ENCODE results near the gene BAG1.

The BAG1 gene

DNA sequence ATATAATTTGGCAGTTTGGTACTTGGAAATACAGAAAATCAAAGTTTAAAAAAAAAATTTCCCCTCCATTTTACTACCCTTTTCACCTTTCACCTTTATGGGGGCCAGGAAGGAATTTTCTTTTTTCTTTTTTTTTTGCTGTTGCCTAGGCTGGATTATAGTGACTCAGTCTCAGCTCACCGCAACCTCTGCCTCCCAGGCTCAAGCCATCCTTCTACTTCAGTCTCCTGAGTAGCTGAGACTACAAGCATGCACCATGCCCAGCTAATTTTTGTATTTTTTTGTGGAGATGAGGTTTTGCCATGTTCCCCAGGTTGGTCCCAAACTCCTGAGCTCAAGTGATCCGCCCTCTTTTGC, 9.4 kb upstream of the BAG1 start:
- Histone ChIP-seq H3K27me3 (ENCODE audit: low read depth, low read length) (no peaks in the 10 kb centered on the region), H3K4me3 (ENCODE audit: low read depth in 1 of 2, low read length in 2 of 2) (no peak overlapping the region), H3K27ac (ENCODE audit: low read length) (no peak overlapping the region), H3K4me1 (ENCODE audit: control insufficient read depth in 1 of 2, insufficient read depth in 2 of 2, low read length in 2 of 2) (no peaks in the 10 kb centered on the region), H3K9me3 (ENCODE audit: control insufficient read depth in 1 of 2, low read length in 2 of 2) (no peaks in the 10 kb centered on the region), H3K36me3 (ENCODE audit: control insufficient read depth in 1 of 2, insufficient read depth in 2 of 2, low read length in 2 of 2) (peaks cover 57 to 81% of the 10 kb centered on the region in 2 donors)

DNA sequence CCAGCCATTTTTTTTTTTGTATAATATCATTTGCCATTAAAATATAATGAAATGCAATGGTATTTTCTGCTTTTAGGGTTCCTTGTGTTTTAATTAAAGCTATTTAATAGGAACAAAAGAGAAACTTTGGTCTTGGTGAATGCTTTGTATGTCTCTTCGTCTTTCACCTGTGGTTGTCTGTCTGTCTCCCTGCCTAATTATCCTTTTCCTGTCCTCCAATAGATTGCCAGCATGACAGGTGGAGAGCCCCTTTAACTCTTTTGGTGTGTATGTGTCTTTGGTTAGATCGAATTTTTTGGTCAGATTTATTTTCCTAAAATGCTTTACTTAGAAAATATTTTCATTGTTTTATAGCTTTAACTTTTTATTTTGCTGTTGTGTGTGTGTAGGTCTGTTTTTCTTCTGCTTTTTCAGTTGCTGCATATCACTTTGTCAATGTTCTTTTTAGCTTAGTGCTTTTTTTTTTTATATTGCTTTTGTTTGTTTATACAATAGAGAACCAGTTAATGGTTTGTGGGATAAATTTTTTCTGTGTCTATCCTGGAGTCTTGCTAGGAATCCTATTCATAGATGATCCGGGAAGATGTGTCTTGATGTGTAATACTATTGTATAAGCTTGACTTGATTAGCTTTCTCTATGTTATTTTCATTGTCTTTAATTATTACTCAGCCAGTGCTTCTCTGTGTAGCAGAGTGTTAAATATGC, 8.9 kb upstream of the BAG1 start:
- H3K36me3 ChIP-seq (ENCODE audit: control insufficient read depth in 1 of 2, insufficient read depth in 2 of 2, low read length in 2 of 2) = peaks cover 52 to 76% of the 10 kb centered on the region in 2 donors

DNA sequence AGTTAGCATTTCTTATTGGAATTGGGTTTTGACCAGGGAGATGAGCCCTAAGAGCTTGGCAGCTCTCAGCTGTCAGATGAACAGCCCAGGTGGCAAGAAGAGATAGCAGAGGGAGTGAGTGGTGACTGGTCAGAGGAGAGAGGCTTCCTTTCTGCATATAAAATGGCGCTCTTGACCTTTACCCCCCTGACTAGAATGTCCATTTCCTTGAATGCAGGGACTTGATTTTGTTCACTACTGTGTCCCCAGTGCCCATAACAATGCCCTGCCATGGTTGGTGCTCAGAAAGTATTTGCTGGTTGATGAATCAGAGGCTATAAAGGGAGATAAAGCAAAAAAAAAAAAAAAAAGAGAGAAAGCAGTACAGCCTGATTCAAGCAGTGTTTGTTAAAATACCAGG, 7.6 kb upstream of the BAG1 start:
- Histone ChIP-seq H3K4me3 (ENCODE audit: low read depth in 1 of 2, low read length in 2 of 2) (no peak overlapping the region), H3K4me1 (ENCODE audit: control insufficient read depth in 1 of 2, insufficient read depth in 2 of 2, low read length in 2 of 2) (no peaks in the 10 kb centered on the region), H3K27ac (ENCODE audit: low read length) (no peak overlapping the region), H3K27me3 (ENCODE audit: low read depth, low read length) (no peaks in the 10 kb centered on the region), H3K36me3 (ENCODE audit: control insufficient read depth in 1 of 2, insufficient read depth in 2 of 2, low read length in 2 of 2) (peaks cover 47 to 64% of the 10 kb centered on the region in 2 donors), H3K9me3 (ENCODE audit: control insufficient read depth in 1 of 2, low read length in 2 of 2) (no peaks in the 10 kb centered on the region)

More for the DNA sequence above, 8.9 kb upstream of the BAG1 start:
- no peaks in the 10 kb centered on the region for H3K9me3 ChIP-seq (ENCODE audit: control insufficient read depth in 1 of 2, low read length in 2 of 2)
- H3K27ac ChIP-seq (ENCODE audit: low read length) = no peak overlapping the region
- no peaks in the 10 kb centered on the region for H3K4me1 ChIP-seq (ENCODE audit: control insufficient read depth in 1 of 2, insufficient read depth in 2 of 2, low read length in 2 of 2)
- H3K27me3 ChIP-seq (ENCODE audit: low read depth, low read length) = no peaks in the 10 kb centered on the region
- H3K4me3 ChIP-seq (ENCODE audit: low read depth in 1 of 2, low read length in 2 of 2) = no peak overlapping the region

DNA sequence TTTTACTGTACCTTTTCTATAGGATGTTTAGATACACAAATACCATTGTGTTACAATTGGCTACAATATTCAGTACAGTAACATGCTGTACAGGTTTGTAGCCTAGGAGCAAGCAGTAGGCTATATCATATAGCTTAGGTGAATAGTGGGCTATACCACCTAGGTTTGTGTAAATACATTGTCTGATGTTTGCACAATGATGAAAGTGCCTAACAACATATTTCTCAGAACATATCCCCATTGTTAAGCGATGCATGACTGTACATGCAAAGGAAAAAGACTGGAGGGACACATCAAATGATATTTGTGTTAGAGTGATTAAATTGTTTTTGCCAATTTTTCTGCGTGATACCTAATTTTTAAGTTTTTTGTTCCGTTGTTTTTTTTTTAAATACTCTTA, 5.6 kb upstream of the BAG1 start:
- Histone ChIP-seq H3K36me3 (ENCODE audit: control insufficient read depth in 1 of 2, insufficient read depth in 2 of 2, low read length in 2 of 2) (peaks cover 41 to 55% of the 10 kb centered on the region in 2 donors), H3K27ac (ENCODE audit: low read length) (no peak overlapping the region)

DNA sequence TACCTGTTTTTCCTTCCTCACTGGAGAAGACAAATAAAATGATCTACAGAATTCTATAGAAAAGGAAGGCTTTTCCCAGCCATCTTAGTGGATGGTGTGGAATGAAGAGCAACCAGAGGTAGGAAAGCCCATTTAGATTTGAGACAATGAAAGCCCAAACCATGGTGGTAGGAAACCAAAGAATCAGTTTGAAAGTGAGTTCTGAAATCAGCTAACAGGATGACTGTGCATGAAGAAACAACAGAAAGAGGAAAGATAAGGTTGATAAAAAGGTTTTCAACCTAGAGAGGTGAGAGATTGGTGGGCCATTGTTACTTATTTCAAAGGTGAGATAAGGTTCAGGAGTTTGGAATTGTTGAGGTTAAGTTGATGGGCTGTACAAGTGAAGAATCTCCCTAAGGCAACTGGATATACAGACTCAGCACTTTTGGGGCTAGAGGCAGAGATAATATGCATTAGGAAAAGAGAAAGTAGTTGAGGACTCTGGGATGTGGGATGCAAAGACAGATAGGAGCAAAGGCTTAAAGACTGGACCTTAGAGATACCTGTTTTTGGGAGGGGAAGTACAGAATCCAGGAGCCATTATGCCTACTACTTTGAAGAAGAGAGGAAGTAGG, 2.8 kb upstream of the BAG1 start:
- no peak overlapping the region for H3K27ac ChIP-seq (ENCODE audit: low read length)
- no peaks in the 10 kb centered on the region for H3K9me3 ChIP-seq (ENCODE audit: control insufficient read depth in 1 of 2, low read length in 2 of 2)
- peaks cover 34 to 36% of the 10 kb centered on the region in 2 donors for H3K36me3 ChIP-seq (ENCODE audit: control insufficient read depth in 1 of 2, insufficient read depth in 2 of 2, low read length in 2 of 2)
- no peaks in the 10 kb centered on the region for H3K27me3 ChIP-seq (ENCODE audit: low read depth, low read length)
- peaks cover 7 to 24% of the 10 kb centered on the region in 2 donors for H3K4me1 ChIP-seq (ENCODE audit: control insufficient read depth in 1 of 2, insufficient read depth in 2 of 2, low read length in 2 of 2)
- no peak overlapping the region for H3K4me3 ChIP-seq (ENCODE audit: low read depth in 1 of 2, low read length in 2 of 2)

More for the DNA sequence above, 5.6 kb upstream of the BAG1 start:
- Histone ChIP-seq H3K9me3 (ENCODE audit: control insufficient read depth in 1 of 2, low read length in 2 of 2) (no peaks in the 10 kb centered on the region), H3K27me3 (ENCODE audit: low read depth, low read length) (no peaks in the 10 kb centered on the region), H3K4me1 (ENCODE audit: control insufficient read depth in 1 of 2, insufficient read depth in 2 of 2, low read length in 2 of 2) (peaks cover 7 to 15% of the 10 kb centered on the region in 2 donors), H3K4me3 (ENCODE audit: low read depth in 1 of 2, low read length in 2 of 2) (no peak overlapping the region)

DNA sequence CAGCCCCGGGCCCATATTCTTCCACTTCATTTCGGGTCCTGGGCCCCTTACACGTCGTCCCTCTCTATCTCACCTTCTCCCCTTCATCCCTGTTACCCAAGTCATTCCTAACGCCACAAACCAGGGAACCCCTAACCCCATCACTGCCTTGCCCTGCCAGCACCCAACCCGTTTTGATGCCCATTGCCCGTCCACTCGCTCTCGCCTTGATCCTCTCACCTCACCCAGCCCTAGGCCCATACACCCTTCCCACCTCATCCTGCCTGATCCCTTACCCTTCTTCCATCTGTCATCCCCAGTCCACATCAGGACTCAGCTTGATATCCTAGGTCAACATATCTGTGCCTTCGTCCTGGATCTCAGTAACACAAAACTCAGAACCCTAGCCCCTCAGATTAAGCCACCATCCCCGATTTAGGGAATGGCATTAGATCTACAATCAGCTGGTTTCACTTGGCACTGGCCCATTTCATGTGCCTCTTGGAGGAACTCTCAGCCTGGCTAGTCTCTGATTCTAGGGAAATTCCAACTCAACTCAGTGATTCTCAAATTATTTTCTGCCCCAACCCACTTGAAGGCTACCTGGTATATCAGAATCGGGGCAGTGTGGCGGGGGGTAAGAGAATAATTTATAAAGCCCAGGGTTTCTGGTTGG, 830 bp upstream of the BAG1 start:
- no peaks in the 10 kb centered on the region for H3K27me3 ChIP-seq (ENCODE audit: low read depth, low read length)
- peaks cover 7 to 24% of the 10 kb centered on the region in 2 donors for H3K4me1 ChIP-seq (ENCODE audit: control insufficient read depth in 1 of 2, insufficient read depth in 2 of 2, low read length in 2 of 2)
- peak overlapping the region; percentile 90 to 93 for H3K4me3 ChIP-seq (ENCODE audit: low read depth in 1 of 2, low read length in 2 of 2)
- no peaks in the 10 kb centered on the region for H3K9me3 ChIP-seq (ENCODE audit: control insufficient read depth in 1 of 2, low read length in 2 of 2)
- H3K36me3 ChIP-seq (ENCODE audit: control insufficient read depth in 1 of 2, insufficient read depth in 2 of 2, low read length in 2 of 2) = peaks cover 27 to 32% of the 10 kb centered on the region in 2 donors
- peak overlapping the region; percentile 91 for H3K27ac ChIP-seq (ENCODE audit: low read length)

DNA sequence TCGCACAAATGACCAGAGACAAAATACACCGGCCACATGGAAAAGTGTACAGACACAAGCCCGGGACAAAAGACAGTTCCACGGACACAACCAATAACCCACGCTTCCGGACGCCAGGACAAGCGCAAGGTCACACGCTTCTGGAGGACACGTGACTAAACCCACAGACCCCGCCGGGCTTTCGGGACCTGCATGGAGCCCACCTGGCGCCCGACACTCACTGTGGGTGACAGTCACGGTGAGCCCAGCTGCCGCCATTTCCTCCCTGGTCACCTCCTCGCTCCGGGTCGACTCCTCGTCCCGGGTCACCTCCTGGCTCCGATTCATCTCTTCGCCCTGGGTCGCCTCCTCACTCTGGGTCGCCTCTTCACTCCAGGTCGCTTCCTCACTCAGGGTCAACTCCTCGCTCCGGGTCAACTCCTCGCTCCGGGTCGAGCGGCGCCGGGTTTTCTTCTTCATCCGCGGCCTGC, 470 bp downstream of the BAG1 start:
- peak overlapping the region; percentile 80 for H3K27ac ChIP-seq (ENCODE audit: low read length)
- H3K36me3 ChIP-seq (ENCODE audit: control insufficient read depth in 1 of 2, insufficient read depth in 2 of 2, low read length in 2 of 2) = peaks cover 33 to 41% of the 10 kb centered on the region in 2 donors

DNA sequence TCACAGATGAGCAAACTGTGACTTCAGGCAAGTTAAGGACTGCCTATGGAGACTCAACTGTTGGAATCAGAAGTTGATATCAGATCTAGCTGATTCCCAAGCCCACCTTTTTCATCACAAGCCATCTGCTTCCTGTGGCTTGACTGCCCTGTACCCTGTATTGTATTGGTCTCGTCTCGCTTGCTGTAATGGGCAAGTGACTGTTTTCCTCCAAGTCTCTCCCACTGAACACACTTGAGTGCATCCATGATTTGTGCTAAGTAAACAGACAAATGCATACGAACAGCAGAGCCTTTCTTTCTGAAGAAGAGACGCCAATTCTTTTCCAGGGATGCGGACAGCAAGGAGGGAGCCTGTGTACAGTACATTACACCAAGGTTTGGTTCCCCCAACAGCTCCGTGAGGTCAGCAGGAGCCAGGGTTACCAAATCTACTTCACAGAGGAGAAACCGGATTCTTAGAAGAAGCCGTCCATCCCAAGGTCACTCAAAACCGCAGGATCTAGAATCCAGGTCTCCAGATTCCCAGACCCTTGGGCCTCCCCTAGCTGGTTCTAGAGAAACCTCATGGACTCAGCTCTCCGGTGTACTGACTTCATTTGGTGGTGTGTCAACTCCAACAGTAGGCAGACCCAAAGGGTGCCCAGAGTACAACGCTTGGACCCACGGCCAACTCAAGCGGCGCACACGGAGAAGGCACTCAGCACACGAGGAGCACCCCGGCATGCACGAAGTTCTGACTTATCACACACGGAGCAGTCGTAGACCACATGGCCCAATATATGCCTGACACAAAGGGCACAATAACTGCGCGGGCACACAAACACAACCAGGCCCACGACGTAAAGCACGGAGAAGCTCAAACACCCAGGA, 1.1 kb downstream of the BAG1 start:
- Histone ChIP-seq H3K27ac (ENCODE audit: low read length) (peak overlapping the region; percentile 80), H3K36me3 (ENCODE audit: control insufficient read depth in 1 of 2, insufficient read depth in 2 of 2, low read length in 2 of 2) (peaks cover 38 to 48% of the 10 kb centered on the region in 2 donors), H3K27me3 (ENCODE audit: low read depth, low read length) (no peaks in the 10 kb centered on the region), H3K4me1 (ENCODE audit: control insufficient read depth in 1 of 2, insufficient read depth in 2 of 2, low read length in 2 of 2) (peaks cover 7 to 24% of the 10 kb centered on the region in 2 donors), H3K9me3 (ENCODE audit: control insufficient read depth in 1 of 2, low read length in 2 of 2) (no peaks in the 10 kb centered on the region), H3K4me3 (ENCODE audit: low read depth in 1 of 2, low read length in 2 of 2) (peak overlapping the region; percentile 93 to 95)

More for the DNA sequence above, 470 bp downstream of the BAG1 start:
- H3K9me3 ChIP-seq (ENCODE audit: control insufficient read depth in 1 of 2, low read length in 2 of 2) = no peaks in the 10 kb centered on the region
- H3K27me3 ChIP-seq (ENCODE audit: low read depth, low read length) = no peaks in the 10 kb centered on the region
- peak overlapping the region; percentile 93 to 95 for H3K4me3 ChIP-seq (ENCODE audit: low read depth in 1 of 2, low read length in 2 of 2)
- H3K4me1 ChIP-seq (ENCODE audit: control insufficient read depth in 1 of 2, insufficient read depth in 2 of 2, low read length in 2 of 2) = peaks cover 7 to 24% of the 10 kb centered on the region in 2 donors

DNA sequence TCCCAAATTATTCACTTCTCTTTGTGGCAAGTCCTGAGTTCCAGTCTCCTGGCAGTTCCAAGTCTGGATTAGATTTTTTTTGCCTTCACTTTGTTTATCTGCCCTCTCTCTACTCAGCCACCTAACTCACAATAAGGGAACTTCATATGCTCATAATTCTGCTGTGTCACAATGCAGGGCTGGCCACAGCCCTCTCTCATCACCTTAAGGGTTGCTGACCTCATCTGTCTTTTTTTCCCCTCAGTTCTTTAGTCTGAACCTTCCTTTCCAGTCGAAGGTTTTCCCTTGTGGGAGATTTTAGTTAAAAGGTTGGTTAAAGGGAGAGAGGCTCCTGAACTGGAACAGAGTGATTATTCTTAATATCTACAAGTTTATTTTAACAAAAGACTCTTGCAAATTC, 4.1 kb downstream of the BAG1 start:
- Histone ChIP-seq H3K4me1 (ENCODE audit: control insufficient read depth in 1 of 2, insufficient read depth in 2 of 2, low read length in 2 of 2) (peaks cover under 1 to 11% of the 10 kb centered on the region in 2 donors), H3K27me3 (ENCODE audit: low read depth, low read length) (no peaks in the 10 kb centered on the region), H3K36me3 (ENCODE audit: control insufficient read depth in 1 of 2, insufficient read depth in 2 of 2, low read length in 2 of 2) (peaks cover 46 to 59% of the 10 kb centered on the region in 2 donors), H3K27ac (ENCODE audit: low read length) (no peak overlapping the region), H3K9me3 (ENCODE audit: control insufficient read depth in 1 of 2, low read length in 2 of 2) (no peaks in the 10 kb centered on the region), H3K4me3 (ENCODE audit: low read depth in 1 of 2, low read length in 2 of 2) (no peak overlapping the region)

DNA sequence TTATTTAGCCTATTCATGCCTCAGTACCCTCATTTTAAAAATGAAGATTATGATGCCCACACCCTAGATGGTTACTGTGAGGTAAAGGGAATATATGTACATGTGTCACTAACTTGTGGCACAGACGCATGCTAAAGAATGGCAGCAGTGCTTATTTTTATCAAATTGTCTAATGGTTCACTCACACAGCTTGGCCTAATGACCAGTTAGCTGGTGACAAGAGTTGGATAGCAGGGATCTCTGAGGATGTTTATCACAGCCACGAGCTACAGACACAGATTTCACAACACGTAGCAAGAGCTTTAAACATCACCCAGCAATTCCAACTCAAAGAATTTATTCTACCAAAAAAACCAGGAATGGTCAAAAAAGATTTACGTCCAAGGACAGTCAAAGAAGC, 7.2 kb downstream of the BAG1 start:
- Histone ChIP-seq H3K27ac (ENCODE audit: low read length) (no peak overlapping the region), H3K27me3 (ENCODE audit: low read depth, low read length) (no peaks in the 10 kb centered on the region), H3K36me3 (ENCODE audit: control insufficient read depth in 1 of 2, insufficient read depth in 2 of 2, low read length in 2 of 2) (peaks cover 68 to 88% of the 10 kb centered on the region in 2 donors), H3K4me1 (ENCODE audit: control insufficient read depth in 1 of 2, insufficient read depth in 2 of 2, low read length in 2 of 2) (no peaks in the 10 kb centered on the region), H3K9me3 (ENCODE audit: control insufficient read depth in 1 of 2, low read length in 2 of 2) (no peaks in the 10 kb centered on the region), H3K4me3 (ENCODE audit: low read depth in 1 of 2, low read length in 2 of 2) (no peak overlapping the region)

DNA sequence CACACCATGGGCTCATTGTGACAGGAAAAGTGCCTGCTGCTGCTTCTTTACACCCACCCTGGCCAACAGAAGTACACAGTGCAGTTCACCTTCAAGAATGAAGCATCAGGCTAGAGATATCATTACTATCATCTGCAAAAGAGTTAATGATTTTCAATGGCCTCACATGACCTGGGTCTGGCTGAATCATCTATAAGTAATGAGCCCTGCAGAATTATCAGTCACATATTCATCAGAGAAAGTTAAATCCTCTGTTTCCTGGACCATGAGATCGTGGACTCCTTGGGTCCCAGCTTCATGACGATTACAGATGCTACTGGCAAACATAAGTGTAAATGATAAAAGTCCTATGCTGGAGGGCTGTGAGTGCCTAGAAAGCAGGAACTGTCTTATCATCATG, 8.3 kb downstream of the BAG1 start:
- peaks cover 68 to 81% of the 10 kb centered on the region in 2 donors for H3K36me3 ChIP-seq (ENCODE audit: control insufficient read depth in 1 of 2, insufficient read depth in 2 of 2, low read length in 2 of 2)
- no peak overlapping the region for H3K27ac ChIP-seq (ENCODE audit: low read length)
- H3K27me3 ChIP-seq (ENCODE audit: low read depth, low read length) = no peaks in the 10 kb centered on the region
- H3K4me3 ChIP-seq (ENCODE audit: low read depth in 1 of 2, low read length in 2 of 2) = no peak overlapping the region
- H3K4me1 ChIP-seq (ENCODE audit: control insufficient read depth in 1 of 2, insufficient read depth in 2 of 2, low read length in 2 of 2) = no peaks in the 10 kb centered on the region
- H3K9me3 ChIP-seq (ENCODE audit: control insufficient read depth in 1 of 2, low read length in 2 of 2) = no peaks in the 10 kb centered on the region
